Activated CD4-positive, alpha-beta T cell treated with anti-CD3 and anti-CD28 coated beads for 1 hour (primary cell): ENCODE data around the gene DLX3.

Experiments
- DNase-seq: peaks from one replicate; pipeline ENCODE4 v3.0.0-alpha.2; 2020

DLX3 gene

GRCh38 chr17:49952209-49952911, 42.7 kb downstream of the DLX3 start:
- DNase-seq, result peak; percentile 66

GRCh38 chr17:49951362-49952082, 43.5 kb downstream of the DLX3 start:
- DNase-seq, result no peak

- no peak for DNase-seq
Measured at GRCh38 chr17:49949634-49950033, 45.4 kb downstream of the DLX3 start.

DNA sequence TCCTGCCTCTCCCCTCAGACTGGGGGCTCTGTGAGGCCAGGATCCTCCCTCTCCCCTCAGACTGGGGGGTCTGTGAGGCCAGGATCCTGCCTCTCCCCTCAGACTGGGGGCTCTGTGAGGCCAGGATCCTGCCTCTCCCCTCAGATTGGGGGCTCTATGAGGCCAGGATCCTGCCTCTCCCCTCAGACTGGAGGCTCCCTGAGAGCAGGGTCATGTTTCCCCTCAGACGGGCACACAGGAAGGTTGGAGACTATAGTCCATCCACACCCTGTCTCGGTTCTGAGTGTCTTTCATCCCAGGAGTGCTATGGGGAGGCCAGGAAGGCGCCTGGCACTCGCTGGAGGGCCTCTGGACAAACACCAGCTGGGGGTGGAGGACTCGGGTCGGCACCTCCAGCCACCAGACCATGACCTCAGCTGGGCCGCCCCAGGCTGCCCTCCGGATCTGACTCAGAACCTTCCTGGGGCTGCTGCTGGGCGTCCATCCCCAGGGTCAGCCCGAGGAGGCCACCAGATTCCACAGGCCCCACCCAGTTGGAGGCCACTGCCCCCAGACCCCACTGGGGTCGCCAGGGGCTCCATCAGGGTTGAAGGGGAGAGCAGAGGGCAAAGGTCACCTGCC, 48.0 kb downstream of the DLX3 start:
- no peak for DNase-seq

GRCh38 chr17:49946208-49946607, 48.8 kb downstream of the DLX3 start:
- no peak for DNase-seq

GRCh38 chr17:49944273-49944870, 50.7 kb downstream of the DLX3 start:
- DNase-seq, result no peak

GRCh38 chr17:49942947-49943346, 52.1 kb downstream of the DLX3 start:
- no peak for DNase-seq

DNA sequence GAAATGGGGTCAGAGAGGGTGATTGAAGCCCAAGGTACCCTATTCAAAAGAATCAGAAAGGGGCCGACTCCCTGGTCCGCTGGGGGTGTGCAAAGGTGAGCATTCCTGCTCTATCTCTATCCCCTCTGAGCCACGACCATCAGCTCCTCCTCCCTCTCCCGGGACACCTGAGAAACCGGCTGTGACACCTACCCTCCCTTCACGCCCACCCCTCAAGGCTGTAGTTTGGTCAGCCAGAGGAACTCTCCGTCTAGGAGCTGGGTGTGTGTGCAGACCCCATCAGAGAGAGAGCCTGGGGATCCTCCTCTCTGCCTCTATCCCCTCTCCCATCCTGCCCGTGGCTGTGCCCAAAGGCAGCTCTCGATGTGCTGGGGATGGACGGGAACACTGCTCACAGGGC, 53.6 kb downstream of the DLX3 start:
- no peak for DNase-seq
